Tibial artery (tissue), 4 donors: ENCODE measurements around the gene GMNN.

Experiments
- DNase-seq, 2 donors: peaks; one replicate each; pipeline ENCODE4 v3.0.0-alpha.2; 2019
- H3K27ac ChIP-seq, 2 donors: fragments of 200-600 bp; sonication (generic) in 1 of 2; 1 replicate in 1 of 2; 2 replicates in 1 of 2; pipeline ENCODE4 v1.5.1; 2018 to 2019; ENCODE audit warnings: mild to moderate bottlenecking in 1 of 2
- H3K27me3 ChIP-seq, 2 donors: fragments of 200-600 bp; sonication (generic) in 1 of 2; one replicate each; pipeline versions ENCODE4 v1.5.1 to v1.6.0; 2016 to 2019
- H3K36me3 ChIP-seq, 3 donors: fragments of 200-600 bp; sonication (generic) in 2 of 3; one replicate each; pipeline ENCODE4 v1.5.1; 2016 to 2019; ENCODE audit warnings: mild to moderate bottlenecking in 2 of 3
- H3K4me1 ChIP-seq, 4 donors: fragments of 200-600 bp; sonication (generic) in 2 of 4; 1 replicate in 3 of 4; 2 replicates in 1 of 4; pipeline ENCODE4 v1.5.1; 2016 to 2019
- H3K4me3 ChIP-seq, 2 donors: fragments of 200-600 bp; sonication (generic) in 1 of 2; 1 replicate in 1 of 2; 2 replicates in 1 of 2; pipeline ENCODE4 v1.5.1; 2018 to 2019; ENCODE audit warnings: mild to moderate bottlenecking in 2 of 2
- H3K9me3 ChIP-seq, 3 donors: fragments of 200-600 bp; sonication (generic) in 1 of 3; one replicate each; pipeline ENCODE4 v1.5.1; 2016 to 2019
- CTCF ChIP-seq, 2 experiments: fragments of 200-600 bp in 1 of 2; fragments of 450-650 bp in 1 of 2; IDR thresholded peaks; one replicate each; pipeline ENCODE4 v1.5.1; 2017 to 2019; ENCODE audit warnings: antibody characterized with exemption in 2 of 2, mild to moderate bottlenecking in 1 of 2, moderate library complexity in 1 of 2
- intact Hi-C: fragments of 100-400 bp; cut with DNase I; formaldehyde crosslinking; loops from one replicate; pipeline ENCODE4 v1.15.0; 2023; ENCODE audit warnings: low total_unique reads

GMNN gene

GRCh38 chr6:24778878-24779277 lies 4.1 kb downstream of the GMNN start:
- peaks cover 0 to 14% (median 6%) of the 10 kb centered on the region in 4 donors for H3K4me1 ChIP-seq
- no peak for DNase-seq
- H3K9me3 ChIP-seq = no peaks in the 10 kb centered on the region
- peaks cover 10 to 18% (median 13%) of the 10 kb centered on the region in 3 donors for H3K36me3 ChIP-seq
- no peak overlapping the region for H3K4me3 ChIP-seq
- H3K27ac ChIP-seq = no peak overlapping the region
- TF ChIP-seq CTCF (IDR thresholded peaks at IDR 0.05) = no peak
- H3K27me3 ChIP-seq = no peaks in the 10 kb centered on the region
- intact Hi-C loops = no loop called here

GRCh38 chr6:24779416-24780016 lies 4.8 kb downstream of the GMNN start:
- intact Hi-C loops = no loop called here

GRCh38 chr6:24780206-24780605 lies 5.5 kb downstream of the GMNN start:
- no peaks in the 10 kb centered on the region for H3K27me3 ChIP-seq
- intact Hi-C loops = no loop called here
- no peak overlapping the region for H3K4me3 ChIP-seq
- TF ChIP-seq CTCF (IDR thresholded peaks at IDR 0.05) = no peak
- H3K27ac ChIP-seq = no peak overlapping the region
- DNase-seq = no peak
- H3K4me1 ChIP-seq = peaks cover 0 to 9% (median 6%) of the 10 kb centered on the region in 4 donors
- peaks cover 18 to 30% (median 21%) of the 10 kb centered on the region in 3 donors for H3K36me3 ChIP-seq
- H3K9me3 ChIP-seq = no peaks in the 10 kb centered on the region

More at GRCh38 chr6:24779416-24780016, 4.8 kb downstream of the GMNN start:
- H3K27ac ChIP-seq = no peak overlapping the region
- DNase-seq = no peak
- H3K4me3 ChIP-seq = no peak overlapping the region
- peaks cover 0 to 10% (median 6%) of the 10 kb centered on the region in 4 donors for H3K4me1 ChIP-seq
- peaks cover 16 to 25% (median 18%) of the 10 kb centered on the region in 3 donors for H3K36me3 ChIP-seq
- no peak for TF ChIP-seq CTCF (IDR thresholded peaks at IDR 0.05)
- no peaks in the 10 kb centered on the region for H3K27me3 ChIP-seq
- no peaks in the 10 kb centered on the region for H3K9me3 ChIP-seq

- intact Hi-C loops = no loop called here
- Histone ChIP-seq H3K27me3 (no peaks in the 10 kb centered on the region), H3K27ac (no peak overlapping the region), H3K4me3 (no peak overlapping the region), H3K36me3 (peaks cover 12 to 44% (median 38%) of the 10 kb centered on the region in 3 donors), H3K9me3 (no peaks in the 10 kb centered on the region), H3K4me1 (no peaks in the 10 kb centered on the region)
- no peak for DNase-seq
- TF ChIP-seq CTCF (IDR thresholded peaks at IDR 0.05) = no peak
Measured at GRCh38 chr6:24788031-24788665, 13.4 kb downstream of the GMNN start.

- H3K9me3 ChIP-seq = no peaks in the 10 kb centered on the region
- DNase-seq = no peak
- no peak for TF ChIP-seq CTCF (IDR thresholded peaks at IDR 0.05)
- H3K36me3 ChIP-seq = no peaks in the 10 kb centered on the region
- no peaks in the 10 kb centered on the region for H3K27me3 ChIP-seq
- no peak overlapping the region for H3K27ac ChIP-seq
- H3K4me1 ChIP-seq = no peaks in the 10 kb centered on the region
- intact Hi-C loops = no loop called here
- no peak overlapping the region for H3K4me3 ChIP-seq
Measured at GRCh38 chr6:24795106-24795505, 20.4 kb downstream of the GMNN start.
